DOHH2 (cell line): ENCODE results near the gene ARAP1.

Experiments used
- H3F3A ChIP-seq: fragments of 200-600 bp; sonication (generic), shearing (Covaris generic); 2 replicates; pipeline ENCODE4 v1.6.0; 2016; ENCODE audit warnings: antibody characterized with exemption, mild to moderate bottlenecking; ENCODE audit not compliant: control insufficient read depth, insufficient read depth
- H3K27ac ChIP-seq: fragments of 200-600 bp; sonication (generic); 2 replicates; pipeline ENCODE4 v1.5.1; 2014; ENCODE audit warnings: low read depth, mild to moderate bottlenecking, low read length, moderate library complexity
- H3K27me3 ChIP-seq: fragments of 200-600 bp; sonication (generic); 2 replicates; pipeline ENCODE4 v1.6.1; 2014; ENCODE audit warnings: mild to moderate bottlenecking, low read length, mixed read lengths; ENCODE audit not compliant: control insufficient read depth
- H3K36me3 ChIP-seq: fragments of 200-600 bp; sonication (generic); 2 replicates; pipeline ENCODE4 v1.6.1; 2014; ENCODE audit warnings: mild to moderate bottlenecking, low read length, moderate library complexity, mixed read lengths; ENCODE audit not compliant: control insufficient read depth
- H3K4me1 ChIP-seq: fragments of 200-600 bp; sonication (generic); 2 replicates; pipeline ENCODE4 v1.6.1; 2014; ENCODE audit warnings: mild to moderate bottlenecking, low read length, mixed read lengths; ENCODE audit not compliant: control insufficient read depth
- H3K4me2 ChIP-seq: fragments of 200-600 bp; sonication (generic); 2 replicates; pipeline ENCODE4 v1.6.0; 2014; ENCODE audit warnings: mild to moderate bottlenecking, low read length, moderate library complexity
- H3K4me3 ChIP-seq: fragments of 200-600 bp; sonication (generic); 2 replicates; pipeline ENCODE4 v1.5.1; 2014; ENCODE audit warnings: mild to moderate bottlenecking, low read length, mixed read lengths
- H3K79me2 ChIP-seq: fragments of 200-600 bp; sonication (generic); 2 replicates; pipeline ENCODE4 v1.6.1; 2014; ENCODE audit warnings: mild to moderate bottlenecking, low read length, mixed read lengths; ENCODE audit not compliant: control insufficient read depth
- H3K9me2 ChIP-seq: fragments of 200-600 bp; sonication (generic); replicated peaks from 2 replicates; pipeline ENCODE4 v1.6.1; 2014; ENCODE audit warnings: mild to moderate bottlenecking, low read length, mixed read lengths; ENCODE audit not compliant: control insufficient read depth
- H3K9me3 ChIP-seq: fragments of 200-600 bp; sonication (generic); 2 replicates; pipeline ENCODE4 v1.6.1; 2014; ENCODE audit warnings: antibody characterized with exemption, low read length, mixed read lengths; ENCODE audit not compliant: control insufficient read depth, insufficient read depth
- H4K20me1 ChIP-seq: fragments of 200-600 bp; sonication (generic); 2 replicates; pipeline ENCODE4 v1.6.0; 2014; ENCODE audit warnings: low read depth, mild to moderate bottlenecking, antibody characterized with exemption, low read length, moderate library complexity; ENCODE audit not compliant: control insufficient read depth, insufficient read depth
- CTCF ChIP-seq: fragments of 200-600 bp; sonication (generic); IDR thresholded peaks from one replicate; pipeline ENCODE4 v1.5.1; 2014; ENCODE audit warnings: antibody characterized with exemption, mild to moderate bottlenecking, low read depth, low read length; ENCODE audit not compliant: poor library complexity, severe bottlenecking
- EZH2phosphoT487 ChIP-seq: fragments of 200-600 bp; sonication (generic); IDR thresholded peaks from 2 replicates; pipeline ENCODE4 v1.6.1; 2017; ENCODE audit warnings: borderline replicate concordance, mild to moderate bottlenecking, antibody characterized with exemption, low read length, moderate library complexity, mixed read lengths

Gene ARAP1

GRCh38 chr11:72780296-72781062, 28.3 kb upstream of the ARAP1 start:
- TF ChIP-seq CTCF (no peak), EZH2phosphoT487 (no peak)
- Histone ChIP-seq H3K79me2 (no peaks in the 10 kb centered on the region), H3K36me3 (no peaks in the 10 kb centered on the region), H3K27ac (no peak overlapping the region), H3K4me3 (0 out of 2 replicates have a peak overlapping the region, but pooled peaks have one; percentile 61), H3K9me3 (no peaks in the 10 kb centered on the region), H4K20me1 (no peaks in the 10 kb centered on the region; the same call in 1 of the 2 replicates), H3F3A (no peaks in the 10 kb centered on the region), H3K4me2 (peak overlapping the region; percentile 61; the same call in 1 of the 2 replicates), H3K27me3 (peaks cover 21% of the 10 kb centered on the region), H3K9me2 (no peaks in the 10 kb centered on the region), H3K4me1 (peaks cover 10% of the 10 kb centered on the region)

- Histone ChIP-seq H4K20me1 (no peaks in the 10 kb centered on the region; the same call in 1 of the 2 replicates), H3K36me3 (no peaks in the 10 kb centered on the region), H3K4me1 (peaks cover 10% of the 10 kb centered on the region), H3K27ac (no peak overlapping the region), H3K27me3 (peaks cover 21% of the 10 kb centered on the region), H3K79me2 (no peaks in the 10 kb centered on the region), H3F3A (no peaks in the 10 kb centered on the region), H3K9me3 (no peaks in the 10 kb centered on the region), H3K4me3 (no peak overlapping the region), H3K4me2 (no peak overlapping the region), H3K9me2 (no peaks in the 10 kb centered on the region)
- no peak for TF ChIP-seq EZH2phosphoT487
- TF ChIP-seq CTCF = no peak
Measured at GRCh38 chr11:72779495-72780128, 27.4 kb upstream of the ARAP1 start.

GRCh38 chr11:72778535-72779494, 26.6 kb upstream of the ARAP1 start:
- H3K79me2 ChIP-seq = no peaks in the 10 kb centered on the region
- H3K27ac ChIP-seq = no peak overlapping the region
- H3K4me1 ChIP-seq = peaks cover 10% of the 10 kb centered on the region
- peaks cover 21% of the 10 kb centered on the region for H3K27me3 ChIP-seq
- no peaks in the 10 kb centered on the region for H3K9me3 ChIP-seq
- no peaks in the 10 kb centered on the region for H3F3A ChIP-seq
- no peaks in the 10 kb centered on the region; the same call in 1 of the 2 replicates for H4K20me1 ChIP-seq
- no peaks in the 10 kb centered on the region for H3K36me3 ChIP-seq
- no peak overlapping the region for H3K4me2 ChIP-seq
- no peak for TF ChIP-seq CTCF
- TF ChIP-seq EZH2phosphoT487 = no peak
- no peaks in the 10 kb centered on the region for H3K9me2 ChIP-seq
- no peak overlapping the region for H3K4me3 ChIP-seq
